K562 (cell line): ENCODE results near the gene SERTAD3.
A peak's percentile ranks its signal among the peaks of the same experiment; 100 is the strongest.

Source experiments
- TF ChIP-seq, protein P1 (sequence below), 2 experiments: fragments of 450-650 bp; conservative IDR thresholded peaks; 2 replicates each; pipeline ENCODE4 v1.6.1; 2017; ENCODE audit warnings: mild to moderate bottlenecking in 2 of 2, moderate library complexity in 2 of 2
- TF ChIP-seq, protein P2 (sequence below): sonication (generic); formaldehyde crosslinking; IDR thresholded peaks from 2 replicates; pipeline ENCODE4 v1.9.0; 2022; ENCODE audit warnings: mild to moderate bottlenecking, missing genetic modification reagents

DNA sequence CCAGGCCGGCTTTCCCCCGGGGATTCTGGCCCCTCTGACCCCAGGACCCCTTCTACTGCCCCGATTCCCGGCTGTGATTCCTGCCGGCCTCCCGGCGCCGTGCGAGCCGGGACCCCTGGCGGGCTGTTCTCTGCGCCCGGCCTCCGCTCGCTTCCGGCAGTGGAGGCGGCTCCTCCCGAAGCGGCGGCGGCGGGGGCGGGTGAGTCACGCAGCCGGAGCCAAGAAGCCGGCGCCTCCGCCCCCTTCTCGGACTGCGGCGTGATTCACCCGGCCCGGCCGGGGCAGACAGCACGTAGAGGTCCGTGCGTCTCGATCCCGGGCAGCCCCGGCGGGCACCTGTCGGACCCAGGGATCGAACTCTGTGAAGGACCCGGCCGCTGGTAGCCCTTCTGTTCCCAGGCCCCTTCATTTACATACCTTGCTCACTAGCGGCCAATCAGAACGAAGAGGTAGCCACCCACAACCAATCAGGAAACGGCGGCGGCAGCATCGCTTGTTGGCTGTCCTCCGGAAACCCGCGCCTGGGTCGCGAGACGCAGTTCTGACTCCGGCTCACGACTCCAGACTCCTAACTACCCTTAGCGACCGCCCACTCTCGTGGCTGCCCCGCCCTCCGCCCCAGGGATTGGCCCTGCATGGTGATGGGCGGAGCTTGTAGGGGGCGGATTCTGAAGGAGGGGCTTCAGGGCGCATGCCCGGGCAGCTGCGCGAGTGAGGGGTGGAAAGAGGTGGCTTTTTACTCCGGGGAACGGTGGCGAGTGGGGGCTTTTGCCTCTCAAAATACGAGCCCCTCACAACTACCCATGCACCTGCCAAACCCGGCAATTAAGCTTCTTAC is 18.5 kb downstream of the SERTAD3 start, which contains the start of gene SERTAD1:
- TF ChIP-seq, protein P1, sequence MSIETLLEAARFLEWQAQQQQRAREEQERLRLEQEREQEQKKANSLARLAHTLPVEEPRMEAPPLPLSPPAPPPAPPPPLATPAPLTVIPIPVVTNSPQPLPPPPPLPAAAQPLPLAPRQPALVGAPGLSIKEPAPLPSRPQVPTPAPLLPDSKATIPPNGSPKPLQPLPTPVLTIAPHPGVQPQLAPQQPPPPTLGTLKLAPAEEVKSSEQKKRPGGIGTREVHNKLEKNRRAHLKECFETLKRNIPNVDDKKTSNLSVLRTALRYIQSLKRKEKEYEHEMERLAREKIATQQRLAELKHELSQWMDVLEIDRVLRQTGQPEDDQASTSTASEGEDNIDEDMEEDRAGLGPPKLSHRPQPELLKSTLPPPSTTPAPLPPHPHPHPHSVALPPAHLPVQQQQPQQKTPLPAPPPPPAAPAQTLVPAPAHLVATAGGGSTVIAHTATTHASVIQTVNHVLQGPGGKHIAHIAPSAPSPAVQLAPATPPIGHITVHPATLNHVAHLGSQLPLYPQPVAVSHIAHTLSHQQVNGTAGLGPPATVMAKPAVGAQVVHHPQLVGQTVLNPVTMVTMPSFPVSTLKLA (conservative IDR thresholded peaks at IDR 0.05): peak; percentile 79 to 82
- TF ChIP-seq, protein P2, sequence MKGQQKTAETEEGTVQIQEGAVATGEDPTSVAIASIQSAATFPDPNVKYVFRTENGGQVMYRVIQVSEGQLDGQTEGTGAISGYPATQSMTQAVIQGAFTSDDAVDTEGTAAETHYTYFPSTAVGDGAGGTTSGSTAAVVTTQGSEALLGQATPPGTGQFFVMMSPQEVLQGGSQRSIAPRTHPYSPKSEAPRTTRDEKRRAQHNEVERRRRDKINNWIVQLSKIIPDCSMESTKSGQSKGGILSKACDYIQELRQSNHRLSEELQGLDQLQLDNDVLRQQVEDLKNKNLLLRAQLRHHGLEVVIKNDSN: 0 out of 2 replicates have a peak, but pooled peaks have one; percentile 32
